Endothelial cell of umbilical vein (primary cell): ENCODE data around the gene STX1A. TPM values are rescaled to one million over a fixed set of nuclear protein-coding genes. Genes with fewer than 3 reads are reported as not detected.

Experiments used
- BruUV-seq: library from RNA; stranded (reverse); fragments of 400-500 nt; replicated peaks from 2 replicates; lab custom pipeline; 2021; lab: Mats Ljungman, UMichigan
- CTCF ChIA-PET: fragments of 300-600, 350-600 bp; sonication (Branson Sonifier 250); formaldehyde crosslinking; loops from one replicate; lab custom pipeline; 2021; ENCODE audit warnings: antibody characterized with exemption, inconsistent platforms; lab: Charles Lee
- POLR2A ChIA-PET: fragments of 300-600, 350-600 bp; sonication (Branson Sonifier 250); formaldehyde crosslinking; loops from one replicate; lab custom pipeline; 2021; ENCODE audit warnings: antibody characterized with exemption, inconsistent platforms; lab: Charles Lee
- DNase-seq: peaks from one replicate; pipeline ENCODE4 v3.0.0-alpha.2; 2011; ENCODE audit warnings: low read depth, low spot score
- FAIRE-seq: peaks from 2 replicates; lab custom pipeline; 2011; peaks lifted over from hg19 to GRCh38; lab: Jason Lieb, UNC
- H2AFZ ChIP-seq: 2 replicates; pipeline ENCODE4 v1.6.0; 2012; ENCODE audit warnings: low read depth, low read length, control low read depth, inconsistent platforms
- H3K27ac ChIP-seq: 2 replicates; pipeline ENCODE4 v1.5.1; 2011; ENCODE audit warnings: low read depth, mild to moderate bottlenecking, control low read depth, low read length, moderate library complexity; ENCODE audit not compliant: insufficient read depth
- H3K27me3 ChIP-seq, 2 experiments: 2 replicates each; pipeline versions ENCODE4 v1.6.0 to v1.6.1; 2011; ENCODE audit warnings: low read length in 2 of 2, mixed read lengths in 1 of 2; ENCODE audit not compliant: control insufficient read depth in 2 of 2, insufficient read depth in 2 of 2
- H3K36me3 ChIP-seq, 2 experiments: 2 replicates in 1 of 2; 3 replicates in 1 of 2; pipeline ENCODE4 v1.5.1; 2011; ENCODE audit warnings: low read length in 2 of 2, mild to moderate bottlenecking in 1 of 2, moderate library complexity in 1 of 2; ENCODE audit not compliant: control insufficient read depth in 2 of 2, insufficient read depth in 2 of 2; ENCODE audit errors: extremely low read depth in 1 of 2
- H3K4me1 ChIP-seq: 3 replicates; pipeline ENCODE4 v1.5.1; 2011; ENCODE audit warnings: mild to moderate bottlenecking, low read length; ENCODE audit not compliant: control insufficient read depth, insufficient read depth; ENCODE audit errors: extremely low read depth
- H3K4me2 ChIP-seq: 2 replicates; pipeline ENCODE4 v1.6.1; 2011; ENCODE audit warnings: low read length, control low read depth, mixed read lengths; ENCODE audit not compliant: insufficient read depth
- H3K4me3 ChIP-seq, 3 experiments: fragments of 200-600 bp in 1 of 3; sonication (generic), shearing (Covaris generic) in 1 of 3; replicated peaks in 1 of 3; 2 replicates each; pipeline ENCODE4 v1.5.1; 2011 to 2016; ENCODE audit warnings: control low read depth in 3 of 3, low read length in 3 of 3, mild to moderate bottlenecking in 2 of 3, inconsistent platforms in 1 of 3, low read depth in 1 of 3, moderate library complexity in 1 of 3; ENCODE audit not compliant: insufficient read depth in 1 of 3
- H3K79me2 ChIP-seq: 2 replicates; pipeline ENCODE4 v1.6.0; 2012; ENCODE audit warnings: low read length, inconsistent platforms; ENCODE audit not compliant: control insufficient read depth, insufficient read depth
- H3K9ac ChIP-seq: replicated peaks from 2 replicates; pipeline ENCODE3; 2011; ENCODE audit warnings: low read length, control low read depth; ENCODE audit not compliant: insufficient read depth; ENCODE audit errors: extremely low read depth
- H3K9me1 ChIP-seq: replicated peaks from 3 replicates; pipeline ENCODE4 v1.6.0; 2011; ENCODE audit warnings: mild to moderate bottlenecking, low read length; ENCODE audit not compliant: control insufficient read depth, insufficient read depth; ENCODE audit errors: extremely low read depth
- H3K9me3 ChIP-seq: replicated peaks from 2 replicates; pipeline ENCODE4 v1.5.1; 2012; ENCODE audit warnings: low read length, inconsistent platforms; ENCODE audit not compliant: control insufficient read depth, insufficient read depth
- H4K20me1 ChIP-seq: replicated peaks from 2 replicates; pipeline ENCODE3; 2011; ENCODE audit warnings: mild to moderate bottlenecking, low read length; ENCODE audit not compliant: control insufficient read depth, insufficient read depth; ENCODE audit errors: extremely low read depth
- EZH2 ChIP-seq: IDR thresholded peaks from 2 replicates; pipeline ENCODE4 v1.6.1; 2012; ENCODE audit warnings: borderline replicate concordance, low read depth, mild to moderate bottlenecking, moderate library complexity, low read length, inconsistent platforms; ENCODE audit not compliant: severe bottlenecking
- FOS ChIP-seq: IDR thresholded peaks from 2 replicates; pipeline ENCODE4 v1.6.1; 2011; ENCODE audit warnings: mild to moderate bottlenecking, low read length, moderate library complexity, borderline replicate concordance; ENCODE audit not compliant: insufficient read depth
- GATA2 ChIP-seq: IDR thresholded peaks from 2 replicates; pipeline ENCODE4 v1.7.0; 2011; ENCODE audit warnings: low read depth, mild to moderate bottlenecking, moderate library complexity, mixed read lengths, low read length; ENCODE audit not compliant: insufficient read length, insufficient read depth
- JUN ChIP-seq: IDR thresholded peaks from 2 replicates; pipeline ENCODE4 v1.6.1; 2011; ENCODE audit warnings: borderline replicate concordance, low read depth; ENCODE audit not compliant: insufficient read length, insufficient read depth
- MYC ChIP-seq: IDR thresholded peaks from one replicate; pipeline ENCODE4 v1.6.1; 2011; ENCODE audit warnings: mild to moderate bottlenecking, low read depth, low read length
- POLR2A ChIP-seq: IDR thresholded peaks from 2 replicates; pipeline ENCODE4 v1.6.1; 2012; ENCODE audit warnings: low read depth, mild to moderate bottlenecking, control low read depth, low read length
- POLR2AphosphoS5 ChIP-seq: IDR thresholded peaks from 2 replicates; pipeline ENCODE4 v1.6.1; 2012; ENCODE audit warnings: low read depth, mild to moderate bottlenecking, control low read depth, low read length, moderate library complexity; ENCODE audit not compliant: insufficient read depth
- dilution Hi-C: fragments of 300-500 bp; cut with MboI; formaldehyde crosslinking; loops from one replicate; pipeline ENCODE4 v1.15.0; 2019; ENCODE audit warnings: low sequenced_read_pairs; ENCODE audit not compliant: extremely low pct_ligation_motif_present
- intact Hi-C: fragments of 100-400 bp; cut with micrococcal nuclease; formaldehyde crosslinking; loops from one replicate; pipeline ENCODE4 v1.10.0; 2022
- polyA plus RNA-seq, 4 experiments: library from polyadenylated mRNA; depleted of rRNA in 3 of 4; stranded (reverse) in 3 of 4; unstranded in 1 of 4; fragments of >200 nt; gene quantifications; 2 replicates each; pipeline versions ENCODE4 v1.2.1 to v1.2.3, GENCODE V29; 2011 to 2012; ENCODE audit warnings: missing spikeins in 1 of 4
- total RNA-seq: library from RNA; stranded (reverse); gene quantifications from 2 replicates; pipeline ENCODE4 v1.2.3, GENCODE V29; 2021
- TF ChIP-seq, protein P1 (sequence below): IDR thresholded peaks from 2 replicates; pipeline ENCODE4 v1.6.1; 2011; ENCODE audit not compliant: insufficient read depth, insufficient read length
- TF ChIP-seq, protein P2 (sequence below), 2 donors: IDR thresholded peaks; 1 replicate in 1 of 2; 2 replicates in 1 of 2; pipeline ENCODE4 v1.5.1; 2011; ENCODE audit warnings: low read length in 2 of 2, mild to moderate bottlenecking in 2 of 2, moderate library complexity in 2 of 2, control low read depth in 1 of 2, inconsistent platforms in 1 of 2, low read depth in 1 of 2; ENCODE audit not compliant: insufficient read depth in 1 of 2; ENCODE audit errors: extremely low read depth in 1 of 2

Gene STX1A
- total and polyA plus RNA-seq, 2 donors (not counting 3 experiments of a cell fraction or from before 2014, with no cell fraction given), result 13.1 to 20.8 TPM

DNA sequence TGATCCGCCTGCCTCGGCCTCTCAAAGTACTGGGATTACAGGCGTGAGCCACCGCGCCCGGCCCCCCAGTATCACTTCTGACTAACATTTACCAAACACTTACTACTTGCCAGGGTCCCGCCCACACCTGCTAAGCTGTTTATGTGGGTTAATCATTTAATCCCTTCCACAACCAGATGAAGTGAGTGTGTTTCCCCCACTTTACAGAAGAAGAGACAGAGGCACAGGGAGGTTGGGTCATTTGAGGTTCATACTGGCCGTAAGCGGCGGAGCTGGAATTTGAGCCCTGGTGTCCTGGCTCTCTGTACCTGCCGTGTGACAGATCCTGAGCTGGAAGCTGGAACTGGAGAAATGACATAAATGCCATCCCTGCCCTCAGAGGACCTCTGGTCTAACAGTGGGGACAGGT is 66.9 kb downstream of the STX1A start:
- no TSS peak for BruUV-seq
- FAIRE-seq, result no peak
- TF ChIP-seq GATA2 (no peak), POLR2A (no peak), FOS (no peak), JUN (no peak), EZH2 (no peak), MYC (no peak), POLR2AphosphoS5 (no peak)
- TF ChIP-seq, protein P1, sequence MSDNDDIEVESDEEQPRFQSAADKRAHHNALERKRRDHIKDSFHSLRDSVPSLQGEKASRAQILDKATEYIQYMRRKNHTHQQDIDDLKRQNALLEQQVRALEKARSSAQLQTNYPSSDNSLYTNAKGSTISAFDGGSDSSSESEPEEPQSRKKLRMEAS, result no peak
- TF ChIP-seq, protein P2, sequence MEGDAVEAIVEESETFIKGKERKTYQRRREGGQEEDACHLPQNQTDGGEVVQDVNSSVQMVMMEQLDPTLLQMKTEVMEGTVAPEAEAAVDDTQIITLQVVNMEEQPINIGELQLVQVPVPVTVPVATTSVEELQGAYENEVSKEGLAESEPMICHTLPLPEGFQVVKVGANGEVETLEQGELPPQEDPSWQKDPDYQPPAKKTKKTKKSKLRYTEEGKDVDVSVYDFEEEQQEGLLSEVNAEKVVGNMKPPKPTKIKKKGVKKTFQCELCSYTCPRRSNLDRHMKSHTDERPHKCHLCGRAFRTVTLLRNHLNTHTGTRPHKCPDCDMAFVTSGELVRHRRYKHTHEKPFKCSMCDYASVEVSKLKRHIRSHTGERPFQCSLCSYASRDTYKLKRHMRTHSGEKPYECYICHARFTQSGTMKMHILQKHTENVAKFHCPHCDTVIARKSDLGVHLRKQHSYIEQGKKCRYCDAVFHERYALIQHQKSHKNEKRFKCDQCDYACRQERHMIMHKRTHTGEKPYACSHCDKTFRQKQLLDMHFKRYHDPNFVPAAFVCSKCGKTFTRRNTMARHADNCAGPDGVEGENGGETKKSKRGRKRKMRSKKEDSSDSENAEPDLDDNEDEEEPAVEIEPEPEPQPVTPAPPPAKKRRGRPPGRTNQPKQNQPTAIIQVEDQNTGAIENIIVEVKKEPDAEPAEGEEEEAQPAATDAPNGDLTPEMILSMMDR (IDR thresholded peaks at IDR 0.05; ENCODE audit: extremely low read depth in 1 of 2, insufficient read depth in 1 of 2, low read depth in 1 of 2, low read length in 2 of 2), result no peak
- DNase-seq, result no peak
- Histone ChIP-seq H3K27me3 (peaks cover 16 to 25% of the 10 kb centered on the region in 2 experiments), H3K36me3 (no peaks in the 10 kb centered on the region), H3K4me1 (peaks cover 4% of the 10 kb centered on the region), H3K9ac (no peak overlapping the region), H3K9me1 (no peaks in the 10 kb centered on the region), H3K79me2 (no peaks in the 10 kb centered on the region), H4K20me1 (no peaks in the 10 kb centered on the region), H3K27ac (no peak overlapping the region), H2AFZ (no peak overlapping the region), H3K4me2 (no peak overlapping the region), H3K9me3 (no peaks in the 10 kb centered on the region), H3K4me3 (no peak overlapping the region)
- dilution Hi-C loops (no loop called here), intact Hi-C loops (no loop called here)
- CTCF ChIA-PET, result interaction anchor here (0.7 to 2.4 kb wide), 3 partner anchors 23 to 73 kb away, joined by 3 to 9 read pairs (median 4); no protein-coding TSS in a partner anchor
- POLR2A ChIA-PET, result no interaction called here
